ENCODE measurements around the gene GMDS. TPM values are rescaled to one million over a fixed set of nuclear protein-coding genes. Genes with fewer than 3 reads are reported as not detected.

Gene GMDS
- total RNA-seq, 1 donor from 2014 or later, result 30.2 TPM

GRCh38 chr6:1625794-1626435 is 619.5 kb downstream of the GMDS start:
- Histone ChIP-seq H3K27me3 (no peaks in the 10 kb centered on the region), H3K36me3 (no peaks in the 10 kb centered on the region), H3K4me3 (no peak overlapping the region), H3K27ac (no peak overlapping the region), H3K9me3 (no peaks in the 10 kb centered on the region), H3K4me1 (peaks cover 16% of the 10 kb centered on the region)
- no peak for DNase-seq (ENCODE audit: extremely low spot score in 2 of 2)
- TF ChIP-seq POLR2A (IDR thresholded peaks at IDR 0.05) (no peak), CTCF (IDR thresholded peaks at IDR 0.05) (no peak)
- intact Hi-C loops (cut with DNase I), result no loop called here

GRCh38 chr6:1624851-1625781 is 620.3 kb downstream of the GMDS start:
- intact Hi-C loops (cut with DNase I), result no loop called here
- no peaks in the 10 kb centered on the region for H3K9me3 ChIP-seq
- TF ChIP-seq CTCF (IDR thresholded peaks at IDR 0.05), result no peak
- TF ChIP-seq POLR2AphosphoS5 (IDR thresholded peaks at IDR 0.05; ENCODE audit: insufficient read depth in 1 of 2, low read depth in 1 of 2), result peak in 1 of 2 donors; percentile 47
- H3K4me1 ChIP-seq, result peaks cover 16% of the 10 kb centered on the region
- peak overlapping the region; percentile 54 to 55 for H3K4me3 ChIP-seq
- H3K36me3 ChIP-seq, result no peaks in the 10 kb centered on the region
- no peak overlapping the region for H3K27ac ChIP-seq
- no peaks in the 10 kb centered on the region for H3K27me3 ChIP-seq
- DNase-seq (ENCODE audit: extremely low spot score in 2 of 2), result no peak

- no peak for TF ChIP-seq POLR2A (IDR thresholded peaks at IDR 0.05)
- TF ChIP-seq CTCF (IDR thresholded peaks at IDR 0.05), result no peak
- TF ChIP-seq POLR2AphosphoS5 (IDR thresholded peaks at IDR 0.05; ENCODE audit: insufficient read depth in 1 of 2, low read depth in 1 of 2), result no peak
- intact Hi-C loops (cut with DNase I), result no loop called here
- H3K27me3 ChIP-seq, result no peaks in the 10 kb centered on the region
- H3K36me3 ChIP-seq, result no peaks in the 10 kb centered on the region
- no peaks in the 10 kb centered on the region for H3K9me3 ChIP-seq
- H3K27ac ChIP-seq, result no peak overlapping the region
- no peak for DNase-seq (ENCODE audit: extremely low spot score in 2 of 2)
- peaks cover 21% of the 10 kb centered on the region for H3K4me1 ChIP-seq
- H3K4me3 ChIP-seq, result peak overlapping the region; percentile 54 to 55
These were observed 621.2 kb downstream of the GMDS start for GRCh38 chr6:1624058-1624850.

- H3K27me3 ChIP-seq, result no peaks in the 10 kb centered on the region
- H3K27ac ChIP-seq, result no peak overlapping the region
- TF ChIP-seq CTCF (IDR thresholded peaks at IDR 0.05) (no peak), POLR2A (IDR thresholded peaks at IDR 0.05) (no peak), POLR2AphosphoS5 (IDR thresholded peaks at IDR 0.05; ENCODE audit: insufficient read depth in 1 of 2, low read depth in 1 of 2) (no peak)
- H3K4me1 ChIP-seq, result peaks cover 21% of the 10 kb centered on the region
- DNase-seq (ENCODE audit: extremely low spot score in 2 of 2), result no peak
- no peaks in the 10 kb centered on the region for H3K36me3 ChIP-seq
- no peaks in the 10 kb centered on the region for H3K9me3 ChIP-seq
- intact Hi-C loops (cut with DNase I), result no loop called here
- peak overlapping the region; percentile 54 to 55 for H3K4me3 ChIP-seq
These were observed 621.7 kb downstream of the GMDS start for GRCh38 chr6:1623769-1624057.

Measured in vagina (tissue), 2 donors.